ENCODE measurements around the gene ID4.

ID4 gene

DNA sequence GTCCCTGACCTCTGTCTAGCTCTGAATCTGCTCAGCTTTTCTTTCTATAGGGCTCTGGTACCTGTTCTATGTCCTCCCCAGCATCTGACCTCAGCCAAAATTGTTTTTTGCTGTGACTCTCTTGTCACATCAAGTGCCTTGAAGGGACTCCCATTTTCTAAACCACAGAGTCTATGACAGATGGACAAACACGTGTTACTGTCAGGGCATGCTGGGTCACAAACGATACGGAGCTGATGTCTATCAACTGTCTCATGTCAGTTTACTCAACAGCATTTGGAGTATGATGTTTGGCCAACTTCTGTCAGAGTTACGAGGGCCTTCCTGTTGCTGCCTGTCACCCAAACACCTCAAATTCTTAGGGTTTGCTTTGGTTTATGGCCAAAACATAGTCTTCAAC is 20.5 kb downstream of the ID4 start:
- ChIA-PET POLR2A (interaction anchor here (0.7 kb wide), 1 partner anchor 21 kb away, joined by 4 read pairs; the partner anchor contains the start of gene ID4), CTCF (interaction anchor here (0.7 to 2.0 kb wide), 2 partner anchors 833 to 938 kb away, joined by 3 to 8 read pairs; no protein-coding TSS in a partner anchor)
- TF ChIP-seq ZNF366 (tag by site-specific recombination; conservative IDR thresholded peaks at IDR 0.05): no peak
- no peak for TF ChIP-seq ZBTB26 (tag by site-specific recombination; optimal IDR thresholded peaks at IDR 0.05)
- TF ChIP-seq GLIS1 (tag by site-specific recombination; IDR thresholded peaks at IDR 0.05): no peak
- TF ChIP-seq PRDM10 (tag by site-specific recombination; IDR thresholded peaks at IDR 0.05): no peak
- Histone ChIP-seq H3K9me3 (ENCODE audit: control insufficient read depth, insufficient read depth, low read depth, low read length) (no peaks in the 10 kb centered on the region), H3K36me3 (ENCODE audit: control insufficient read depth in 2 of 2, insufficient read depth in 1 of 2, low read length in 2 of 2) (no peaks in the 10 kb centered on the region), H3K4me3 (ENCODE audit: low read depth, low read length) (no peak overlapping the region), H3K27ac (ENCODE audit: extremely low read depth, low read depth, low read length) (no peak overlapping the region), H3K4me1 (ENCODE audit: control insufficient read depth, insufficient read depth, low read length) (no peaks in the 10 kb centered on the region)

DNA sequence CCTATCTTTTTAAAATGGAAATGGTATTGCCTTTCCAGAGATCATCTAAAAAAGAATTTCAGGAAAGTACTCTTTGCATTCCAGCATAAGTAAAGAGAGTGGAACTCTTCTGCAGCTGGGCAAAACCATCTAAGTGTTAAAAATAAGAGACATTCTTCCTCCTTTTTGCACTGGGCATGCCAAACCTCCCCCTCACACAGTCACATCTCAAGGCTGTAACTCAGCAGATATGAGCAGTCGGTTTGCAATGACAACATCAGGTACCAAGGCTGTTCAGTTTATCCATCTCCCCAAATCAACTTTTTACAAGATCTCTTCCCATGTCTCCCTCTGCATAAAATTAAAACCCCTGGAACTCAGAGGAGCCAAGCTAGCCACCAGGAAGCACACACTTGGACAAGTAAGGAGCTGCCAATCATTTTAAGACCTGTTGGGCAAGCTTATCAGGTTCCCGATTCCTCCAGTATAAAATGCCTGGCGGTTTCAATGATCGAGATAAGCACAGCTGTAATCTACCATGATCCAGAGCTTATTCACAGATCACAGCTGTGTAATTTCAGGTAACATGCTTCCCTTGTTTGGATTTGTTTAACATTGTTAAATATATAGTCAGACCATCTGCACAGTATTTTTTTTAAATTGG is 23.2 kb downstream of the ID4 start:
- Histone ChIP-seq H3K27ac (ENCODE audit: extremely low read depth, low read depth, low read length) (no peak overlapping the region), H3K36me3 (ENCODE audit: control insufficient read depth in 2 of 2, insufficient read depth in 1 of 2, low read length in 2 of 2) (no peaks in the 10 kb centered on the region), H3K4me3 (ENCODE audit: low read depth, low read length) (no peak overlapping the region), H3K9me3 (ENCODE audit: control insufficient read depth, insufficient read depth, low read depth, low read length) (no peaks in the 10 kb centered on the region), H3K4me1 (ENCODE audit: control insufficient read depth, insufficient read depth, low read length) (peaks cover 4% of the 10 kb centered on the region; the same call in 1 of the 2 replicates)
- no peak for TF ChIP-seq KLF10 (tag by site-specific recombination; IDR thresholded peaks at IDR 0.05)
- TF ChIP-seq TRIM28 (IDR thresholded peaks at IDR 0.05; ENCODE audit: borderline replicate concordance, low read length): no peak
- TF ChIP-seq ZNF311 (tag by site-specific recombination; IDR thresholded peaks at IDR 0.05; ENCODE audit: borderline replicate concordance): no peak
- TF ChIP-seq MYNN (tag by site-specific recombination; IDR thresholded peaks at IDR 0.05; ENCODE audit: borderline replicate concordance): no peak
- no peak for TF ChIP-seq ZNF24 (tag by site-specific recombination; IDR thresholded peaks at IDR 0.05)
- no peak for TF ChIP-seq ZNF391 (tag by site-specific recombination; IDR thresholded peaks at IDR 0.05; ENCODE audit: borderline replicate concordance, low read depth)
- TF ChIP-seq ZNF433 (tag by site-specific recombination; IDR thresholded peaks at IDR 0.05; ENCODE audit: low read depth): no peak
- no peak for TF ChIP-seq HOXA7 (CRISPR knock-in tag; IDR thresholded peaks at IDR 0.05; ENCODE audit: borderline replicate concordance)
- TF ChIP-seq, protein P1, sequence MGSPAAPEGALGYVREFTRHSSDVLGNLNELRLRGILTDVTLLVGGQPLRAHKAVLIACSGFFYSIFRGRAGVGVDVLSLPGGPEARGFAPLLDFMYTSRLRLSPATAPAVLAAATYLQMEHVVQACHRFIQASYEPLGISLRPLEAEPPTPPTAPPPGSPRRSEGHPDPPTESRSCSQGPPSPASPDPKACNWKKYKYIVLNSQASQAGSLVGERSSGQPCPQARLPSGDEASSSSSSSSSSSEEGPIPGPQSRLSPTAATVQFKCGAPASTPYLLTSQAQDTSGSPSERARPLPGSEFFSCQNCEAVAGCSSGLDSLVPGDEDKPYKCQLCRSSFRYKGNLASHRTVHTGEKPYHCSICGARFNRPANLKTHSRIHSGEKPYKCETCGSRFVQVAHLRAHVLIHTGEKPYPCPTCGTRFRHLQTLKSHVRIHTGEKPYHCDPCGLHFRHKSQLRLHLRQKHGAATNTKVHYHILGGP (tag by site-specific recombination; IDR thresholded peaks at IDR 0.05): no peak
- no peak for TF ChIP-seq OVOL3 (tag by site-specific recombination; IDR thresholded peaks at IDR 0.05)
- TF ChIP-seq ZNF530 (tag by site-specific recombination; IDR thresholded peaks at IDR 0.05; ENCODE audit: low read depth): no peak
- no peak for TF ChIP-seq ZNF211 (tag by site-specific recombination; IDR thresholded peaks at IDR 0.05; ENCODE audit: low read depth)
- TF ChIP-seq ZNF18 (tag by site-specific recombination; IDR thresholded peaks at IDR 0.05): no peak
- no peak for TF ChIP-seq ZBTB21 (tag by site-specific recombination; IDR thresholded peaks at IDR 0.05)
- POLR2A ChIA-PET: interaction anchor here (1.8 kb wide), 1 partner anchor 23 kb away, joined by 7 read pairs; the partner anchor contains the start of gene ID4
- CTCF ChIA-PET: interaction anchor here (0.7 kb wide), 1 partner anchor 836 kb away, joined by 3 read pairs; no protein-coding TSS in a partner anchor
